ENCODE data around the gene ARHGAP24. TPM values are rescaled to one million over a fixed set of nuclear protein-coding genes. Genes with fewer than 3 reads are reported as not detected.
"Not testable (repeated sequence)": the region's sequence is repeated elsewhere in the genome, so short reads cannot be mapped to it uniquely, and the experiment has no call there.

The ARHGAP24 gene
- total RNA-seq, 2 experiments from 2014 or later: not detected

GRCh38 chr4:85798012-85798770 is 323.2 kb downstream of the ARHGAP24 start:
- no peak for DNase-seq
- Mint-ChIP-seq H3K4me3 (no peak overlapping the region), H3K36me3 (ENCODE audit: low read depth) (no peaks in the 10 kb centered on the region), H3K4me1 (no peaks in the 10 kb centered on the region), H3K9me3 (no peaks in the 10 kb centered on the region), H3K27ac (no peak overlapping the region), H3K27me3 (no peaks in the 10 kb centered on the region)
- ChIA-PET POLR2A (no interaction called here), CTCF (interaction anchor here (1.4 to 1.5 kb wide), 2 partner anchors 17 to 650 kb away, joined by 3 to 4 read pairs; no protein-coding TSS in a partner anchor)

- no peak overlapping the region for H3K4me3 Mint-ChIP-seq
- H3K27ac Mint-ChIP-seq: no peak overlapping the region
- DNase-seq: no peak
- no peaks in the 10 kb centered on the region for H3K4me1 Mint-ChIP-seq
- CTCF ChIA-PET: no interaction called here
- H3K27me3 Mint-ChIP-seq: no peaks in the 10 kb centered on the region
- H3K36me3 Mint-ChIP-seq (ENCODE audit: low read depth): no peaks in the 10 kb centered on the region
- POLR2A ChIA-PET: no interaction called here
- no peaks in the 10 kb centered on the region for H3K9me3 Mint-ChIP-seq
These were observed 328.9 kb downstream of the ARHGAP24 start for GRCh38 chr4:85803856-85804255.

GRCh38 chr4:85805891-85806290 is 330.9 kb downstream of the ARHGAP24 start:
- Mint-ChIP-seq H3K9me3 (no peaks in the 10 kb centered on the region), H3K27ac (no peak overlapping the region), H3K36me3 (ENCODE audit: low read depth) (no peaks in the 10 kb centered on the region), H3K4me1 (no peaks in the 10 kb centered on the region), H3K27me3 (no peaks in the 10 kb centered on the region), H3K4me3 (no peak overlapping the region)
- ChIA-PET POLR2A (no interaction called here), CTCF (no interaction called here)
- DNase-seq: no peak

- H3K4me3 Mint-ChIP-seq: no peak overlapping the region
- no peaks in the 10 kb centered on the region for H3K27me3 Mint-ChIP-seq
- ChIA-PET POLR2A (no interaction called here), CTCF (no interaction called here)
- no peaks in the 10 kb centered on the region for H3K36me3 Mint-ChIP-seq (ENCODE audit: low read depth)
- H3K9me3 Mint-ChIP-seq: no peaks in the 10 kb centered on the region
- no peak overlapping the region for H3K27ac Mint-ChIP-seq
- H3K4me1 Mint-ChIP-seq: no peaks in the 10 kb centered on the region
- DNase-seq: no peak
These were observed 331.4 kb downstream of the ARHGAP24 start for GRCh38 chr4:85806334-85806733.

GRCh38 chr4:85807247-85807950 is 332.4 kb downstream of the ARHGAP24 start:
- no peak for DNase-seq
- Mint-ChIP-seq H3K27me3 (no peaks in the 10 kb centered on the region), H3K27ac (no peak overlapping the region), H3K9me3 (no peaks in the 10 kb centered on the region), H3K4me3 (no peak overlapping the region), H3K36me3 (ENCODE audit: low read depth) (no peaks in the 10 kb centered on the region), H3K4me1 (no peaks in the 10 kb centered on the region)
- ChIA-PET POLR2A (no interaction called here), CTCF (no interaction called here)

GRCh38 chr4:85808104-85808503 is 333.2 kb downstream of the ARHGAP24 start:
- Mint-ChIP-seq H3K36me3 (ENCODE audit: low read depth) (no peaks in the 10 kb centered on the region), H3K9me3 (no peaks in the 10 kb centered on the region), H3K4me1 (no peaks in the 10 kb centered on the region), H3K27ac (no peak overlapping the region), H3K27me3 (no peaks in the 10 kb centered on the region), H3K4me3 (no peak overlapping the region)
- ChIA-PET POLR2A (no interaction called here), CTCF (no interaction called here)
- DNase-seq: no peak

- ChIA-PET CTCF (no interaction called here), POLR2A (no interaction called here)
- Mint-ChIP-seq H3K27me3 (no peaks in the 10 kb centered on the region), H3K4me1 (no peaks in the 10 kb centered on the region), H3K36me3 (ENCODE audit: low read depth) (no peaks in the 10 kb centered on the region), H3K9me3 (no peaks in the 10 kb centered on the region), H3K27ac (no peak overlapping the region), H3K4me3 (no peak overlapping the region)
- DNase-seq: no peak
These were observed 333.9 kb downstream of the ARHGAP24 start for GRCh38 chr4:85808864-85809263.

GRCh38 chr4:85812776-85813175 is 337.8 kb downstream of the ARHGAP24 start:
- no peak overlapping the region for H3K4me3 Mint-ChIP-seq
- no peaks in the 10 kb centered on the region for H3K4me1 Mint-ChIP-seq
- no peak for DNase-seq
- no peaks in the 10 kb centered on the region for H3K9me3 Mint-ChIP-seq
- POLR2A ChIA-PET: no interaction called here
- H3K27me3 Mint-ChIP-seq: no peaks in the 10 kb centered on the region
- no peaks in the 10 kb centered on the region for H3K36me3 Mint-ChIP-seq (ENCODE audit: low read depth)
- H3K27ac Mint-ChIP-seq: no peak overlapping the region
- CTCF ChIA-PET: no interaction called here

GRCh38 chr4:85815796-85816459 is 341.0 kb downstream of the ARHGAP24 start:
- no peak overlapping the region for H3K27ac Mint-ChIP-seq
- no peak for DNase-seq
- no peak overlapping the region for H3K4me3 Mint-ChIP-seq

GRCh38 chr4:85818700-85819099 is 343.8 kb downstream of the ARHGAP24 start:
- Mint-ChIP-seq H3K27me3 (no peaks in the 10 kb centered on the region), H3K36me3 (ENCODE audit: low read depth) (no peaks in the 10 kb centered on the region), H3K9me3 (peaks cover 3% of the 10 kb centered on the region), H3K4me3 (no peak overlapping the region), H3K27ac (no peak overlapping the region), H3K4me1 (no peaks in the 10 kb centered on the region)
- DNase-seq: no peak
- ChIA-PET CTCF (no interaction called here), POLR2A (no interaction called here)

More at GRCh38 chr4:85815796-85816459, 341.0 kb downstream of the ARHGAP24 start:
- Mint-ChIP-seq H3K9me3 (peaks cover 3% of the 10 kb centered on the region), H3K27me3 (no peaks in the 10 kb centered on the region), H3K36me3 (ENCODE audit: low read depth) (no peaks in the 10 kb centered on the region), H3K4me1 (no peaks in the 10 kb centered on the region)
- ChIA-PET POLR2A (no interaction called here), CTCF (no interaction called here)

GRCh38 chr4:85820101-85820500 is 345.2 kb downstream of the ARHGAP24 start:
- H3K36me3 Mint-ChIP-seq (ENCODE audit: low read depth); POLR2A ChIA-PET; H3K4me3 Mint-ChIP-seq; H3K27ac Mint-ChIP-seq; CTCF ChIA-PET; H3K4me1 Mint-ChIP-seq; DNase-seq; H3K27me3 Mint-ChIP-seq; H3K9me3 Mint-ChIP-seq: not testable (repeated sequence)

GRCh38 chr4:85821688-85822455 is 346.9 kb downstream of the ARHGAP24 start:
- ChIA-PET POLR2A (no interaction called here), CTCF (no interaction called here)
- Mint-ChIP-seq H3K27me3 (no peaks in the 10 kb centered on the region), H3K4me3 (no peak overlapping the region), H3K4me1 (no peaks in the 10 kb centered on the region), H3K36me3 (ENCODE audit: low read depth) (no peaks in the 10 kb centered on the region), H3K27ac (no peak overlapping the region), H3K9me3 (peaks cover 3% of the 10 kb centered on the region)
- DNase-seq: no peak

- Mint-ChIP-seq H3K4me3 (no peak overlapping the region), H3K36me3 (ENCODE audit: low read depth) (no peaks in the 10 kb centered on the region), H3K9me3 (peaks cover 3% of the 10 kb centered on the region), H3K4me1 (no peaks in the 10 kb centered on the region), H3K27me3 (no peaks in the 10 kb centered on the region), H3K27ac (no peak overlapping the region)
- DNase-seq: no peak
- CTCF ChIA-PET: no interaction called here
- POLR2A ChIA-PET: no interaction called here
These were observed 348.3 kb downstream of the ARHGAP24 start for GRCh38 chr4:85823295-85823694.

Data from activated CD4-positive, alpha-beta memory T cell treated with anti-CD3 and anti-CD28 coated beads, Interleukin-2, amount 10 ng/mL, durations not matched to agents 7 days and 5 days (primary cell).